Tibial nerve (tissue), 4 donors: ENCODE data around the gene LRP4. TPM values are rescaled to one million over a fixed set of nuclear protein-coding genes. Genes with fewer than 3 reads are reported as not detected.
A peak's percentile ranks its signal among the peaks of the same experiment; 100 is the strongest.
"Not testable (repeated sequence)": the region's sequence is repeated elsewhere in the genome, so short reads cannot be mapped to it uniquely, and the experiment has no call there.

Experiments
- DNase-seq, 2 donors: peaks; one replicate each; pipeline ENCODE4 v3.0.0-alpha.2; 2019; ENCODE audit warnings: low spot score in 2 of 2
- H3K27ac ChIP-seq, 4 donors: fragments of 200-600 bp; sonication (generic) in 3 of 4; one replicate each; pipeline ENCODE4 v1.5.1; 2017 to 2019; ENCODE audit warnings: mild to moderate bottlenecking in 1 of 4
- H3K27me3 ChIP-seq, 2 donors: fragments of 200-600 bp; sonication (generic) in 1 of 2; one replicate each; pipeline versions ENCODE4 v1.5.1 to v1.6.0; 2017 to 2019
- H3K36me3 ChIP-seq, 3 donors: fragments of 200-600 bp; sonication (generic); one replicate each; pipeline ENCODE4 v1.5.1; 2018 to 2019
- H3K4me1 ChIP-seq, 4 donors: fragments of 200-600 bp; sonication (generic) in 3 of 4; one replicate each; pipeline ENCODE4 v1.5.1; 2017 to 2019
- H3K4me3 ChIP-seq, 4 donors: fragments of 200-600 bp; sonication (generic) in 3 of 4; one replicate each; pipeline ENCODE4 v1.5.1; 2017 to 2019; ENCODE audit warnings: mild to moderate bottlenecking in 1 of 4, moderate library complexity in 1 of 4
- H3K9me3 ChIP-seq, 4 donors: fragments of 200-600 bp; sonication (generic) in 3 of 4; one replicate each; pipeline ENCODE4 v1.5.1; 2017 to 2019
- CTCF ChIP-seq, 5 experiments: fragments of 200-600 bp in 3 of 5; fragments of 450-650 bp in 2 of 5; sonication (generic) in 3 of 5; IDR thresholded peaks; one replicate each; pipeline ENCODE4 v1.5.1; 2016 to 2019; ENCODE audit warnings: antibody characterized with exemption in 5 of 5, mild to moderate bottlenecking in 3 of 5, moderate library complexity in 2 of 5
- EP300 ChIP-seq, 2 donors: sonication (generic); formaldehyde crosslinking; IDR thresholded peaks; one replicate each; pipeline ENCODE4 v1.6.1; 2017; ENCODE audit warnings: antibody characterized with exemption in 2 of 2, mild to moderate bottlenecking in 1 of 2
- POLR2A ChIP-seq, 2 donors: fragments of 450-650 bp; IDR thresholded peaks; one replicate each; pipeline ENCODE4 v1.6.1; 2017; ENCODE audit warnings: antibody characterized with exemption in 2 of 2, mild to moderate bottlenecking in 2 of 2, moderate library complexity in 2 of 2
- WGBS, 2 donors: methylation state at CpG; one replicate each; pipeline ENCODE4 v1.1.5; 2018; 5-methylcytosine and 5-hydroxymethylcytosine counted together
- total RNA-seq, 4 donors: library from RNA; depleted of rRNA; stranded (reverse); fragments of >200 nt; gene quantifications; one replicate each; pipeline ENCODE4 v1.1.0, GENCODE V29; 2016

The LRP4 gene
- total RNA-seq = 100 to 1,000 TPM in 1 of 4 donors, 10 to 100 TPM in 3; 24.3 to 105 (median 52.9) TPM

- H3K4me3 ChIP-seq = peak within 1 kb of the TSS; percentile 57 to 78 (median 66)
- peaks cover 0 to 17% of the 10 kb centered on the region in 2 donors for H3K27me3 ChIP-seq
- peaks cover 0 to 58% (median 16%) of the 10 kb centered on the region in 4 donors for H3K4me1 ChIP-seq
- H3K9me3 ChIP-seq = no peaks in the 10 kb centered on the region
- no peak for DNase-seq
- WGBS, 2 donors = 1 to 2% methylated on average over 26 to 27 of the region's 97 CpGs
- peak within 1 kb of the TSS; percentile 31 to 74 (median 62) for H3K27ac ChIP-seq
- H3K36me3 ChIP-seq = no peaks in the 10 kb centered on the region
- TF ChIP-seq CTCF (IDR thresholded peaks at IDR 0.05) (peak in 1 of 5 experiments; percentile 18), POLR2A (IDR thresholded peaks at IDR 0.05) (peak in 1 of 2 donors; percentile 31), EP300 (IDR thresholded peaks at IDR 0.05) (no peak)
These were observed at the start of gene LRP4 for GRCh38 chr11:46918083-46918787. Gene LRP4 (minus strand): TSS chr11:46918550. CDS start chr11:46918379, 171 bp downstream.

- H3K4me1 ChIP-seq = peaks cover 0 to 9% (median 0%) of the 10 kb centered on the region in 4 donors
- 97% methylated on average over 2 of the region's 2 CpGs for WGBS, 2 donors
- DNase-seq = no peak
- no peak overlapping the region for H3K4me3 ChIP-seq
- no peaks in the 10 kb centered on the region for H3K36me3 ChIP-seq
- TF ChIP-seq EP300 (IDR thresholded peaks at IDR 0.05) = no peak
- TF ChIP-seq POLR2A (IDR thresholded peaks at IDR 0.05) = no peak
- TF ChIP-seq CTCF (IDR thresholded peaks at IDR 0.05) = no peak
- no peaks in the 10 kb centered on the region for H3K27me3 ChIP-seq
- no peaks in the 10 kb centered on the region for H3K9me3 ChIP-seq
- no peak overlapping the region for H3K27ac ChIP-seq
These were observed 49.6 kb upstream of the LRP4 start for GRCh38 chr11:46967962-46968361.

- no peak for DNase-seq
- H3K4me1 ChIP-seq = peaks cover 0 to 2% (median 0%) of the 10 kb centered on the region in 4 donors
- H3K4me3 ChIP-seq = no peak overlapping the region
- H3K36me3 ChIP-seq = peaks cover 0 to 3% (median 0%) of the 10 kb centered on the region in 3 donors
- 72 to 85% methylated on average over 2 of the region's 2 CpGs for WGBS, 2 donors
- no peak for TF ChIP-seq POLR2A (IDR thresholded peaks at IDR 0.05)
- TF ChIP-seq EP300 (IDR thresholded peaks at IDR 0.05) = no peak
- TF ChIP-seq CTCF (IDR thresholded peaks at IDR 0.05) = no peak
- no peaks in the 10 kb centered on the region for H3K27me3 ChIP-seq
- H3K9me3 ChIP-seq = no peaks in the 10 kb centered on the region
- no peak overlapping the region for H3K27ac ChIP-seq
These were observed 48.4 kb upstream of the LRP4 start for GRCh38 chr11:46966773-46967172.

- no peaks in the 10 kb centered on the region for H3K27me3 ChIP-seq
- no peak for DNase-seq
- peaks cover 0 to 23% (median 0%) of the 10 kb centered on the region in 3 donors for H3K36me3 ChIP-seq
- no peak for TF ChIP-seq POLR2A (IDR thresholded peaks at IDR 0.05)
- no peak for TF ChIP-seq CTCF (IDR thresholded peaks at IDR 0.05)
- TF ChIP-seq EP300 (IDR thresholded peaks at IDR 0.05) = no peak
- WGBS, 2 donors = 95 to 96% methylated on average over 3 of the region's 3 CpGs
- no peak overlapping the region for H3K4me3 ChIP-seq
- peaks cover 0 to 2% (median 0%) of the 10 kb centered on the region in 4 donors for H3K9me3 ChIP-seq
- no peak overlapping the region for H3K27ac ChIP-seq
- no peaks in the 10 kb centered on the region for H3K4me1 ChIP-seq
These were observed 45.5 kb upstream of the LRP4 start for GRCh38 chr11:46963844-46964243.

- H3K4me1 ChIP-seq, H3K9me3 ChIP-seq, H3K4me3 ChIP-seq, H3K27me3 ChIP-seq, H3K27ac ChIP-seq, DNase-seq: not testable (repeated sequence)
- WGBS, 2 donors = 89 to 92% methylated on average over 3 of the region's 3 CpGs
- peaks cover 0 to 28% (median 0%) of the 10 kb centered on the region in 3 donors for H3K36me3 ChIP-seq
These were observed 43.5 kb upstream of the LRP4 start for GRCh38 chr11:46961886-46962285.
